ENCODE results near the gene ZNF99. TPM values are rescaled to one million over a fixed set of nuclear protein-coding genes. Genes with fewer than 3 reads are reported as not detected.

The ZNF99 gene
- polyA plus RNA-seq, 2 of the 4 experiments (the other 2 are of a cell fraction), result not detected

DNA sequence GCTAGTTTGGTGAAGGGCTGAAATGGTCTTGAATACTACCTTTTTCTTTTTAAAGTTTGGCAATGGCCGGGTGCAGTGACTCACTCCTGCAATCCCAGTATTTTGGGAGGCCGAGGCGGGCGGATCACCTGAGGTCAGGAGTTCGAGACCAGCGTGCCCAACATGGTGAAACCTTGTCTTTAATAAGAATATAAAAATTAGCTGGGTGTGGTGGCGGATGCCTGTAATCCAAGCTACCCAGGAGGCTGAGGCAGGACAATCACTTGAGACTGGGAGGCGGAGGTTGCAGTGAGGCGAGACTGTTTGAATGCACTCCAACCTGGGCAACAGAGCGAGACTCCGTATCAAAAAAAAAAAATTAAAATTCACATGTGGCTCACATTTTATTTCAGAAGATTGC lies 47.3 kb upstream of the ZNF99 start:
- WGBS (ENCODE audit: missing lambda C conversion rate), result 60% methylated on average over 11 of the region's 11 CpGs
- ChIA-PET CTCF (no interaction called here), POLR2A (no interaction called here)
- DNase-seq (ENCODE audit: low read depth in 1 of 2, low spot score in 1 of 2) (no peak), FAIRE-seq (no peak), ATAC-seq (no peak)
- no peak overlapping the region for H3K4me2 ChIP-seq
- H3K27ac ChIP-seq, result no peak overlapping the region
- TF ChIP-seq, protein P1, sequence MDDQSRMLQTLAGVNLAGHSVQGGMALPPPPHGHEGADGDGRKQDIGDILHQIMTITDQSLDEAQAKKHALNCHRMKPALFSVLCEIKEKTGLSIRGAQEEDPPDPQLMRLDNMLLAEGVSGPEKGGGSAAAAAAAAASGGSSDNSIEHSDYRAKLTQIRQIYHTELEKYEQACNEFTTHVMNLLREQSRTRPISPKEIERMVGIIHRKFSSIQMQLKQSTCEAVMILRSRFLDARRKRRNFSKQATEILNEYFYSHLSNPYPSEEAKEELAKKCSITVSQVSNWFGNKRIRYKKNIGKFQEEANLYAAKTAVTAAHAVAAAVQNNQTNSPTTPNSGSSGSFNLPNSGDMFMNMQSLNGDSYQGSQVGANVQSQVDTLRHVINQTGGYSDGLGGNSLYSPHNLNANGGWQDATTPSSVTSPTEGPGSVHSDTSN (IDR thresholded peaks at IDR 0.05), result no peak
- TF ChIP-seq GATA3 (IDR thresholded peaks at IDR 0.05; ENCODE audit: borderline replicate concordance) (no peak), FOXS1 (CRISPR knock-in tag; IDR thresholded peaks at IDR 0.05) (no peak), RFX5 (IDR thresholded peaks at IDR 0.05) (no peak), RAD21 (conservative IDR thresholded peaks at IDR 0.05 in 1 of 2, IDR thresholded peaks at IDR 0.05 in 1 of 2) (no peak), FOSB (CRISPR knock-in tag; IDR thresholded peaks at IDR 0.05) (no peak), POLR2AphosphoS2 (conservative IDR thresholded peaks at IDR 0.05; ENCODE audit: low read length) (no peak), TP53 (CRISPR knock-in tag; IDR thresholded peaks at IDR 0.05) (no peak), MAFK (IDR thresholded peaks at IDR 0.05; ENCODE audit: partially characterized antibody) (no peak), ZC3H11A (IDR thresholded peaks at IDR 0.05) (no peak), HEYL (CRISPR knock-in tag; IDR thresholded peaks at IDR 0.05) (no peak), RNF2 (IDR thresholded peaks at IDR 0.05; ENCODE audit: borderline replicate concordance, low read depth) (no peak), HOXB13 (CRISPR knock-in tag; IDR thresholded peaks at IDR 0.05; ENCODE audit: low read depth) (no peak)
- TF ChIP-seq, protein P2, sequence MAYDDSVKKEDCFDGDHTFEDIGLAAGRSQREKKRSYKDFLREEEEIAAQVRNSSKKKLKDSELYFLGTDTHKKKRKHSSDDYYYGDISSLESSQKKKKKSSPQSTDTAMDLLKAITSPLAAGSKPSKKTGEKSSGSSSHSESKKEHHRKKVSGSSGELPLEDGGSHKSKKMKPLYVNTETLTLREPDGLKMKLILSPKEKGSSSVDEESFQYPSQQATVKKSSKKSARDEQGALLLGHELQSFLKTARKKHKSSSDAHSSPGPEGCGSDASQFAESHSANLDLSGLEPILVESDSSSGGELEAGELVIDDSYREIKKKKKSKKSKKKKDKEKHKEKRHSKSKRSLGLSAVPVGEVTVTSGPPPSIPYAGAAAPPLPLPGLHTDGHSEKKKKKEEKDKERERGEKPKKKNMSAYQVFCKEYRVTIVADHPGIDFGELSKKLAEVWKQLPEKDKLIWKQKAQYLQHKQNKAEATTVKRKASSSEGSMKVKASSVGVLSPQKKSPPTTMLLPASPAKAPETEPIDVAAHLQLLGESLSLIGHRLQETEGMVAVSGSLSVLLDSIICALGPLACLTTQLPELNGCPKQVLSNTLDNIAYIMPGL (CRISPR knock-in tag; IDR thresholded peaks at IDR 0.05; ENCODE audit: borderline replicate concordance), result no peak
- TF ChIP-seq, protein P3, sequence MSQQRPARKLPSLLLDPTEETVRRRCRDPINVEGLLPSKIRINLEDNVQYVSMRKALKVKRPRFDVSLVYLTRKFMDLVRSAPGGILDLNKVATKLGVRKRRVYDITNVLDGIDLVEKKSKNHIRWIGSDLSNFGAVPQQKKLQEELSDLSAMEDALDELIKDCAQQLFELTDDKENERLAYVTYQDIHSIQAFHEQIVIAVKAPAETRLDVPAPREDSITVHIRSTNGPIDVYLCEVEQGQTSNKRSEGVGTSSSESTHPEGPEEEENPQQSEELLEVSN (IDR thresholded peaks at IDR 0.05; ENCODE audit: borderline replicate concordance, low read depth), result no peak
- no peak overlapping the region for H3K4me3 ChIP-seq
- peaks cover 51% of the 10 kb centered on the region for H3K9me3 ChIP-seq
- H3K4me1 ChIP-seq, result no peaks in the 10 kb centered on the region

DNA sequence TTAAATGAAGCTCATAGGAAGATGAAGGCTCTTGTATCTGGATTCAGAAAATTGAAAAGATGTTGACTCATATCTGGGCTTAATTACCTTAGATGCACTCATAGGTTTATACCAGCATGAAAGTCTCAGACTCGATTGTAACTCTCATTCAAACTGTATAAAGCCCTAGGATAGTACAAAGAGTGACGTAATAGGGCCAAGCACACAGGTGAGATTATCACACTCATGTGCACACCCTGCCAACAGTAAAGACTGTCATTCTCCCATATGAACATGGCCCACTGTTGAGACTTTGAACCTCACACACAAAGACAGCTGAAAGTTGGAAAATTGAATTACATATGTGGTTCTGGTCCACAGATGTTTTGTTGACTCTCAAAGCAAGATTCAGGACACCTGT lies 30.2 kb upstream of the ZNF99 start:
- TF ChIP-seq JUN (IDR thresholded peaks at IDR 0.05), result no peak
- H3K27ac ChIP-seq, result no peak overlapping the region
- H3K4me1 ChIP-seq, result no peaks in the 10 kb centered on the region
- no peak for ATAC-seq
- H3K4me2 ChIP-seq, result no peak overlapping the region
- FAIRE-seq, result no peak
- 2% methylated on average over 2 of the region's 2 CpGs for WGBS (ENCODE audit: missing lambda C conversion rate)
- POLR2A ChIA-PET, result no interaction called here
- no peak overlapping the region for H3K4me3 ChIP-seq
- peaks cover 45% of the 10 kb centered on the region for H3K9me3 ChIP-seq
- DNase-seq (ENCODE audit: low read depth in 1 of 2, low spot score in 1 of 2), result no peak
- CTCF ChIA-PET, result no interaction called here

DNA sequence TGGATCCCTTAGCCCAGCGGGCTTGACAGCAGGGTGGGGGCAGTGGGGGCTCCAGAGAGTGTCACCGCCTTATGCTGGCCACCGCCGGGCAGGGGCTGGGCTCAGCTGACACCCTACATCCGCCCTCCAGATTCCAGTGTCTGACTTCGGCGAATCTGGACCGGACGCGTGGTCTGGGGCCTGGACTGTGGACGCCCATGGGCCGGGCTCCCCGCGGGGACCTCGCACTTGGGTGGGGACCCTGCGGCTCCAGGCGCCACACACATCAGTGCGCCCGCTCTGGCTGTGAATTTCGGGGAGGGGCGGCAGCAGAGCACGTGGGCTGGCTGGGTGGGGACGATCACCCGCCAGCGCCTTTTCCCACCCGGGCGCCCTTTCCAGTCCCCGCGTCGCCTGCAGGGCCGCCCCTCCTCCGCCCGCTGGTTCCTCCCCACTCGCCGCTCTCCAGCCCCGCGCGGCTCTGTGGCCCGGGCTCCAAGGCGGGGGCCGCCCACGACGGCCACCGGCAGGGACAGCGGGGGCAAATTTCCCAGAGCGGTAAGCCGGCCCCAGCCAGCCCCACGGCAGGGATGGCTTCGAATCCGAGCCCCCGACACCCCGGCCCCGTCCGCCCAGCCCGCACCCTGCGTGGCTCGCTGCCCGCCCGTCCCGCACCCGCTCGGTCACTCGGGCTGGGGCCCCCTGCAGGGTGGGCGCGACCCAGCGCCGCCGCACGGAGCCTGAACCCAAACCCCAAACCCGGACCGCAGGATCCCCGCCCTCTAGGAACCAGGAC lies 23.3 kb upstream of the ZNF99 start:
- FAIRE-seq (no peak), DNase-seq (ENCODE audit: low read depth in 1 of 2, low spot score in 1 of 2) (no peak), ATAC-seq (no peak)
- ChIA-PET CTCF (no interaction called here), POLR2A (no interaction called here)
- Histone ChIP-seq H3K4me3 (no peak overlapping the region), H3K27ac (no peak overlapping the region), H3K4me1 (no peaks in the 10 kb centered on the region), H3K9me3 (peaks cover 32% of the 10 kb centered on the region; the same call in 2 of the 3 replicates), H3K4me2 (no peak overlapping the region)
- WGBS (ENCODE audit: missing lambda C conversion rate), result 62% methylated on average over 30 of the region's 72 CpGs
- TF ChIP-seq POLR2AphosphoS2 (conservative IDR thresholded peaks at IDR 0.05; ENCODE audit: low read length) (no peak), MAZ (IDR thresholded peaks at IDR 0.05; ENCODE audit: borderline replicate concordance, low read depth, low read length) (no peak), MYC (IDR thresholded peaks at IDR 0.05; ENCODE audit: borderline replicate concordance, low read length) (no peak), ESRRA (IDR thresholded peaks at IDR 0.05; ENCODE audit: borderline replicate concordance, low read length) (no peak), CHD2 (IDR thresholded peaks at IDR 0.05; ENCODE audit: low read length, partially characterized antibody) (no peak), SMC3 (IDR thresholded peaks at IDR 0.05) (no peak), RFX5 (IDR thresholded peaks at IDR 0.05) (no peak), JUN (IDR thresholded peaks at IDR 0.05) (no peak), ZC3H11A (IDR thresholded peaks at IDR 0.05) (no peak)
- TF ChIP-seq, protein P4, sequence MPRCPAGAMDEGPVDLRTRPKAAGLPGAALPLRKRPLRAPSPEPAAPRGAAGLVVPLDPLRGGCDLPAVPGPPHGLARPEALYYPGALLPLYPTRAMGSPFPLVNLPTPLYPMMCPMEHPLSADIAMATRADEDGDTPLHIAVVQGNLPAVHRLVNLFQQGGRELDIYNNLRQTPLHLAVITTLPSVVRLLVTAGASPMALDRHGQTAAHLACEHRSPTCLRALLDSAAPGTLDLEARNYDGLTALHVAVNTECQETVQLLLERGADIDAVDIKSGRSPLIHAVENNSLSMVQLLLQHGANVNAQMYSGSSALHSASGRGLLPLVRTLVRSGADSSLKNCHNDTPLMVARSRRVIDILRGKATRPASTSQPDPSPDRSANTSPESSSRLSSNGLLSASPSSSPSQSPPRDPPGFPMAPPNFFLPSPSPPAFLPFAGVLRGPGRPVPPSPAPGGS (IDR thresholded peaks at IDR 0.05), result no peak
- TF ChIP-seq, protein P5, sequence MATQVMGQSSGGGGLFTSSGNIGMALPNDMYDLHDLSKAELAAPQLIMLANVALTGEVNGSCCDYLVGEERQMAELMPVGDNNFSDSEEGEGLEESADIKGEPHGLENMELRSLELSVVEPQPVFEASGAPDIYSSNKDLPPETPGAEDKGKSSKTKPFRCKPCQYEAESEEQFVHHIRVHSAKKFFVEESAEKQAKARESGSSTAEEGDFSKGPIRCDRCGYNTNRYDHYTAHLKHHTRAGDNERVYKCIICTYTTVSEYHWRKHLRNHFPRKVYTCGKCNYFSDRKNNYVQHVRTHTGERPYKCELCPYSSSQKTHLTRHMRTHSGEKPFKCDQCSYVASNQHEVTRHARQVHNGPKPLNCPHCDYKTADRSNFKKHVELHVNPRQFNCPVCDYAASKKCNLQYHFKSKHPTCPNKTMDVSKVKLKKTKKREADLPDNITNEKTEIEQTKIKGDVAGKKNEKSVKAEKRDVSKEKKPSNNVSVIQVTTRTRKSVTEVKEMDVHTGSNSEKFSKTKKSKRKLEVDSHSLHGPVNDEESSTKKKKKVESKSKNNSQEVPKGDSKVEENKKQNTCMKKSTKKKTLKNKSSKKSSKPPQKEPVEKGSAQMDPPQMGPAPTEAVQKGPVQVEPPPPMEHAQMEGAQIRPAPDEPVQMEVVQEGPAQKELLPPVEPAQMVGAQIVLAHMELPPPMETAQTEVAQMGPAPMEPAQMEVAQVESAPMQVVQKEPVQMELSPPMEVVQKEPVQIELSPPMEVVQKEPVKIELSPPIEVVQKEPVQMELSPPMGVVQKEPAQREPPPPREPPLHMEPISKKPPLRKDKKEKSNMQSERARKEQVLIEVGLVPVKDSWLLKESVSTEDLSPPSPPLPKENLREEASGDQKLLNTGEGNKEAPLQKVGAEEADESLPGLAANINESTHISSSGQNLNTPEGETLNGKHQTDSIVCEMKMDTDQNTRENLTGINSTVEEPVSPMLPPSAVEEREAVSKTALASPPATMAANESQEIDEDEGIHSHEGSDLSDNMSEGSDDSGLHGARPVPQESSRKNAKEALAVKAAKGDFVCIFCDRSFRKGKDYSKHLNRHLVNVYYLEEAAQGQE (IDR thresholded peaks at IDR 0.05), result no peak
- TF ChIP-seq, protein P3 (IDR thresholded peaks at IDR 0.05; ENCODE audit: borderline replicate concordance, low read depth), result no peak

All from A549 (cell line).